ENCODE results near the gene TMEM95. TPM values are rescaled to one million over a fixed set of nuclear protein-coding genes. Genes with fewer than 3 reads are reported as not detected.

The TMEM95 gene
- total RNA-seq, 1 experiment from 2014 or later, result not detected

DNA sequence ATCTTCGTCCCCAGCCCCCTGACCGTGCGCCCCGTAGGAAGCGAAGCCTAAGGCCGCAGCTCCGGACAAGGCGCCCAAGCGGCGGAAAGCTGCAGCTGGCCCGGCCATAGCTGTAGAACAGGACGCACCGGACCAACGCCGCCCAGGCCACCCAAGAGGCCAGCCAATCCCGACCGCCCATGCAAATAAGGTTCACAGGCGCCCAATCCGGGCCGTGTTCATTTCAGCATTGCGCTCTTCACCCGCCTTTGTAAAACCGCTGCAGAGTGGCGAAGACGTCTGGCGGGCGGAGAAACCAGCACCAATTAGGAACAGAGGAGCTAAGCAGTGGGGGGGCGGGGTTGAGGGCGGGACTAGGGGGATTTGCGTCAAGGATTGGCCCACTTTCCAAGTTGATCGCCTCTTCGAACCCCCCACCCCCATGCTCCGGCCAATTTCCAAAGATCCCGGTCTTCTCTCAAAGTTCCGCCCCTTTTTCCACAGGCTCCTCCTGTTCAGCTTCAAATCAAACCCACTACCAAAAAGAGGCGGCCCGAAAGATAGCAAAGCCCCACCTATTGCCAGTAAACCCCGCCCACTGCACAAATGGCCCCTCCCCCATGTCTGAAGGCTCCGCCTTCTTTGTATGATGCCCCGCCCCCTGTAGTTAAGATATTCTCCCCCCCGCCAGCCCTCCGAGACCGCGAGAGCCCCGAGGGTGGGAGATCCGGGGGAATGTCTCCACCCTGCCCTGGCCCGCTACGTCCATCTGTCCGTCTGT is 49.2 kb downstream of the TMEM95 start, which contains the start of gene TMEM256:
TSS of gene TMEM256 (minus strand) at position 121 of the 760 bp plus-strand sequence. CDS start at position 108, 13 bp downstream.
- Histone ChIP-seq H4K20me1 (ENCODE audit: insufficient read depth) (no peaks in the 10 kb centered on the region), H3K4me2 (ENCODE audit: low read length) (peak within 1 kb of the TSS; percentile 81), H3K79me2 (ENCODE audit: insufficient read depth, low read length) (peaks cover 8% of the 10 kb centered on the region), H3K4me1 (ENCODE audit: control insufficient read depth in 1 of 2, insufficient read depth in 2 of 2, low read length in 2 of 2) (peaks cover 33 to 48% of the 10 kb centered on the region in 2 experiments), H3K27ac (ENCODE audit: low read depth, low read length) (peak within 1 kb of the TSS; percentile 70), H3K9me3 (ENCODE audit: control insufficient read depth in 1 of 2, insufficient read depth in 1 of 2, low read depth in 1 of 2, low read length in 2 of 2) (no peaks in the 10 kb centered on the region), H2AFZ (ENCODE audit: low read depth, low read length, poor library complexity, severe bottlenecking) (no peak within 1 kb of the TSS), H3K36me3 (ENCODE audit: control insufficient read depth in 1 of 2, insufficient read depth in 2 of 2, low read length in 2 of 2) (no peaks in the 10 kb centered on the region; a peak in 1 of 4 replicates), H3K4me3 (replicated peaks in 1 of 2; ENCODE audit: low read depth in 1 of 2, low read length in 2 of 2) (peak within 1 kb of the TSS; percentile 61 to 83), H3K27me3 (ENCODE audit: insufficient read depth, low read length) (no peaks in the 10 kb centered on the region), H3K9me2 (ENCODE audit: insufficient read depth) (no peaks in the 10 kb centered on the region), H3K9ac (ENCODE audit: low read length) (peak within 1 kb of the TSS; percentile 84)
- TF ChIP-seq, protein P1, sequence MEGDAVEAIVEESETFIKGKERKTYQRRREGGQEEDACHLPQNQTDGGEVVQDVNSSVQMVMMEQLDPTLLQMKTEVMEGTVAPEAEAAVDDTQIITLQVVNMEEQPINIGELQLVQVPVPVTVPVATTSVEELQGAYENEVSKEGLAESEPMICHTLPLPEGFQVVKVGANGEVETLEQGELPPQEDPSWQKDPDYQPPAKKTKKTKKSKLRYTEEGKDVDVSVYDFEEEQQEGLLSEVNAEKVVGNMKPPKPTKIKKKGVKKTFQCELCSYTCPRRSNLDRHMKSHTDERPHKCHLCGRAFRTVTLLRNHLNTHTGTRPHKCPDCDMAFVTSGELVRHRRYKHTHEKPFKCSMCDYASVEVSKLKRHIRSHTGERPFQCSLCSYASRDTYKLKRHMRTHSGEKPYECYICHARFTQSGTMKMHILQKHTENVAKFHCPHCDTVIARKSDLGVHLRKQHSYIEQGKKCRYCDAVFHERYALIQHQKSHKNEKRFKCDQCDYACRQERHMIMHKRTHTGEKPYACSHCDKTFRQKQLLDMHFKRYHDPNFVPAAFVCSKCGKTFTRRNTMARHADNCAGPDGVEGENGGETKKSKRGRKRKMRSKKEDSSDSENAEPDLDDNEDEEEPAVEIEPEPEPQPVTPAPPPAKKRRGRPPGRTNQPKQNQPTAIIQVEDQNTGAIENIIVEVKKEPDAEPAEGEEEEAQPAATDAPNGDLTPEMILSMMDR (IDR thresholded peaks at IDR 0.05 in 2 of 3, conservative IDR thresholded peaks at IDR 0.05 in 1 of 3; ENCODE audit: borderline replicate concordance in 1 of 3, insufficient read depth in 1 of 3, low read depth in 2 of 3, low read length in 2 of 3), result no peak
- TF ChIP-seq SIN3A (IDR thresholded peaks at IDR 0.05; ENCODE audit: low read depth), result 0 out of 2 replicates have a peak, but pooled peaks have one; percentile 47
- peak; percentile 87 for TF ChIP-seq POLR2A (IDR thresholded peaks at IDR 0.05; ENCODE audit: borderline replicate concordance, extremely low read depth, insufficient read depth, insufficient read length)
- TF ChIP-seq SRF (IDR thresholded peaks at IDR 0.05; ENCODE audit: low read depth), result no peak; the same call in 1 of the 2 replicates
- TF ChIP-seq POLR2AphosphoS5 (IDR thresholded peaks at IDR 0.05; ENCODE audit: low read depth, low read length), result peak; percentile 94
- TF ChIP-seq YY1 (IDR thresholded peaks at IDR 0.05; ENCODE audit: extremely low read depth, insufficient replicate concordance, low read depth, low read length), result peak; percentile 86
- TF ChIP-seq SP1 (IDR thresholded peaks at IDR 0.05; ENCODE audit: low read depth), result peak; percentile 93
- DNase-seq (ENCODE audit: low read depth, low spot score), result peak; percentile 98
- ChIA-PET RAD21 (ENCODE audit: low non-redundant PET in 1 of 2, low total read pairs in 2 of 2, uncharacterized antibody in 2 of 2, unreplicated experiment in 2 of 2) (interaction anchor here (0.5 to 1.3 kb wide), 4 partner anchors 10 to 123 kb away, joined by 3 read pairs; partner anchors contain the start of genes NEURL4 (in 1 of the 2), PLSCR3 (in 1 of the 2) and SLC2A4 (in 1 of the 2)), POLR2A (interaction anchor here (0.6 to 2.3 kb wide), 32 partner anchors 9 to 453 kb away, joined by 3 to 33 read pairs (median 4); partner anchors contain the start of genes ACAP1, MPDU1, NAA38 and NEURL4), CTCF (interaction anchor here (0.6 to 1.4 kb wide), 9 partner anchors 10 to 438 kb away, joined by 3 to 20 read pairs (median 4); partner anchors contain the start of genes PLSCR3, TMEM102, TMEM95 and TNK1)
- ATAC-seq, result peak; percentile 88
- no TSS peak for BruUV-seq (replicated peaks)
- intact Hi-C loops (cut with micrococcal nuclease), result loop anchor here (1.0 kb wide), 1 partner anchor 31 kb away; the partner anchor contains the start of gene TMEM102
